Measurements from ENCODE around the gene PARP15.
"Not testable (repeated sequence)": the region's sequence is repeated elsewhere in the genome, so short reads cannot be mapped to it uniquely, and the experiment has no call there.

Gene PARP15

DNA sequence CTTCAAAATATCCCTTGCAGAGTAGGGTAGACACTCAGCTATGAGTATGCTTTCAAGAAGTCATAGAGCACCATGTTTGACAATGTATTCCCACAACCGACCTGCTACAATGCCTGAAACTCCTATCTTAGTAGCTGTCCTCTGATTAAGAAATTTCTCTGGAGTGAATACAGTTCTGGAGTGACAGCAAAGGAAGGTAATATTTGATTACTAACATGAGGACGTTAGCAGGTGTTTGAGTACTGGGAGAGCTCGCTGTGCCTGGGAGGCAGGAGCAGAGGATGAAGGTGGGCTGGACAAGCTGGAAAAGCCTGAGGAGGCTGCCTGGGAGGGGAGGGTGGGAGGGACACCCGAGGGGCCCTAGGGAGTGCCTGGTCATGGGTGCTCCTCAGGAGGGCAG, 42.9 kb downstream of the PARP15 start:
- no peak for DNase-seq

DNA sequence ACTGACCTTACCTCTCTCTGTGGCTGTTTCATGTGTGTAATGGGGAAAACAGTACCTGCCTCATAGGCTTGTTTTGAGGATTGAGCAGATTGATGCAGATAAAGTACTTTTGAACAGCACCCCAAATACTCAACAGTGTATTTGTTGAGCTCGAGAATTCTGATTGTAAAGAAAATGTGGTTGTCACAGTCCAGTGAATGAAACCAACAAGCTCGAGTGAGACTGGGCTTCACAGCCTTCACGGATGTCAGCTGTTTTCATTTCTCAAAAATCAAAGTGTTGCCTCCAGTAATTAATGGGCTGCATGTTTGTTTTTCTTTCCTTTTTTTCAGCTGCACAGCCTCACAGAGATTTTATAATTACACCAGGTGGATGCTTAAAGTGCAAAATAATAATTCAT, 43.7 kb downstream of the PARP15 start:
- no peak for DNase-seq

DNA sequence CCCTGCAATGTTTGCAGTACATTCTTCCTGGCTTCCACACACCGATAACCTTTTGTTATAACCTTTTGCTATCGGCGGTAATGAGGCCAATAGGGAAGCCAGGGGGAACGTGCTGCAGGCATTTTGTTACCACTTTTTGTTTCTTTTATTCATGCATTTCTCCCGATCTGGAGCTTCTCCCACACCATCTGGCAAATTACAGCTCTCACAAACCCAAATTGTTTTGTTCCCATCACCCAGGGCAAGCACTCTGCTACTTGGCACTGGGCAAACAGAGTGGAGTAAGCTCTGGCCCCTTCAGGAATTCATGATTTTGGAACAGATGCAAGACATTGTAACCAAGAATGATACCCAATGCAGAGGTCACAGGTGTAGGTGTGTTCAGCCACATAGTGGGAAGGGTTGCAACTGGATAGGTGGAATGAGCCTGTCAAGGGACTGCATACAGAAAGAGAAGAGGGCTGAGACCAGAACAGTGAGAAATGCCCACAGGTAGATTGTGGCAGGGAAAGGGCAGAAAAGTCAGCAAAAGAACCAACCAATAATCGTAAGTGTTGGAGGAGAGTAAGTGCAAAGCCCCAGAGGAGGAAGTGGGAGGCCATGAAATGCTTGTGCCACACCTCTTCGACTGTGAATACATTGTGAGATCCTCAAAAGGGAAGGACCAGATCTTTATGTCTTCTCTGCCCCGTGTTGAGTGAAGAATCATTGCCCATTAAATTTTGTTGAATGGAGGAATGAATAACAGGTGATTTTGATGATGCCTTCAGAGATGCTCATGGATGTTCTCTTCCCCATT, 45.8 kb downstream of the PARP15 start:
- DNase-seq: no peak

DNA sequence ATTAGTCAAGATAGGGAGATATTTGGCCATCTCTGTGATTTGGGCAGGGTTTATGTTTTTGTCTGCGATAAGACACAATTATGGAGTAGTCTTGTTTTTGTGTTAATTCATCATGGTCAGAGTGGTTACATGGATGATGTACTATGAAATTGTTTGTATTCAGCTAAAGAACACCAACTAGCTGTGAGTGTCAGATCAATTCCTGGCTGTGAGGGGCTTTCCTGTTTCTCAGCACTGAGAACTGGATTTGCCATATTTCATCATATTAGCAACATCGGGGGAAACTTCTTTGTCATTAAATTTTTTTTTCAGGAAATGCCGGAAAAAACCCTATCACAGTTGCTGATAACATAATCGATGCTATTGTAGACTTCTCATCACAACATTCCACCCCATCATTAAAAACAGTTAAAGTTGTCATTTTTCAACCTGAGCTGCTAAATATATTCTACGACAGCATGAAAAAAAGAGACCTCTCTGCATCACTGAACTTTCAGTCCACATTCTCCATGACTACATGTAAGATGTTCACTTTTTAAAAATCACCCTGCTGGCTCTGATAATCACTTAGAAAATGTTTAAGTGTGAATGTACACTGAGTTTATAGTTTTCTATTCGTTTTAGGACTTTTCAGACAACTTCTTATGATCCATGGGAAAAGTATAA, 49.2 kb downstream of the PARP15 start:
- no peak for DNase-seq

DNA sequence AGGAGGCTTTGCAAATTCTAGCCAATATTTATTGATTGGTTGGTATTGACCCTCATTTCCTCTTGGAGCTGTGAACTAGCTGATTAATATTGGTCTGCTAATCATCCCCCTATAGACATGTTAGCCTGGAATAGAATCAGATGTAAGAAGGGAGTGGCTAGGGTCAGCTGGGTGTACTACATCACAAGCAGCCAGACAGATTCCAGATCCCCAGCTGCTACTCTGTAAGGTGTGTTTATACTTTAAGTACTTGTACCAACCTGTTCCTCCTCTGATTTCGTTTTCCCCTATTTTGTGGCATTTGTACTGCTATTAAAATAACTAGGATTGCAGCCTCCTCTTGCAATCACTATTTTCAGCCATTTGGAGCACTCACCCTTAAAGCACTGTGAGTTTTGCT, 49.9 kb downstream of the PARP15 start:
- DNase-seq: no peak

DNA sequence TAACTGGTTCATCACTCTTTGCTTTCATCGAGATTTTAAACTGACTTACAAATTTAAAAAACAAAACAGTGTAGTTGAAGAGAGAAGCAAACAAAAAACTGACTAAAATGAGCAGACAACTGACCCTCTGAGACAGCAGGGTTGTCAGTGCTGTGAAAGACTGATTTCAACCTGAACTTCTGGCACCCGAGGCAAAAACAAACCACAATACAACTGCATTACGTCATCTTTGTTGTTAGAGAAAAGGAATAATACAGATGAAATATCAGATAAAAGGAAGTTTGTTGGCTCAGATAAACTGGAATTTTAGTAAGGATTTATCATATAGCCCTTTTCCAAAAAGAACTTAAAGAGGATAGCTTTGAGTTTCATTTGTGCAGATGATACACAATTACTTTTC, 51.1 kb downstream of the PARP15 start:
- no peak for DNase-seq

DNA sequence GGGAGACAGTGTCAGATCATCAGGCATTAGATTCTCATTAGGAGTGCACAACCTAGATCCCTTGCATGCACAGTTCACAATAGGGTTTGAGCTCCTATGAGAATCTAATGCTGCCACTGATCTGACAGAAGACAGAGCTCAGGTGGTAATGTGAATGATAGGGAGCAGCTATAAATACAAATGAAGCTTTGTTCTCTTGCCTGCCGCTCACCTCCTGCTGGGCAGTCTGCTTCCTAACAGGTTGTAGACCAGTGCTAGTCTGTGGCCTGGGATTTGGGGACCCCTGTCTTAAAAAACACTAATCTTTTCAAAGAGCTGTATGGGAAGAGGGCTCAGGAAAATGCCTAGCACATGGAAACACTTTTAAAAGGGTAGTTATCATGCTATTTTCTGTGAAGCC, 52.3 kb downstream of the PARP15 start:
- DNase-seq: no peak

DNA sequence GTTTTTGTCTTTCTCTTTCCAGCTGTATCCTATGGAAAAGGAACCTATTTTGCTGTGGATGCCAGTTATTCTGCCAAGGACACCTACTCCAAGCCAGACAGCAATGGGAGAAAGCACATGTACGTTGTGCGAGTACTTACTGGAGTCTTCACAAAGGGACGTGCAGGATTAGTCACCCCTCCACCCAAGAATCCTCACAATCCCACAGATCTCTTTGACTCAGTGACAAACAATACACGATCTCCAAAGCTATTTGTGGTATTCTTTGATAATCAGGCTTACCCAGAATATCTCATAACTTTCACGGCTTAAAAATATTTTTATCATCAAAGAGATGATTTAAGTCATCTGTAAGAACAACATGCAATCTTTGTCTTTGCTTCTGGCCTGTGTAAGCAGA, 58.3 kb downstream of the PARP15 start:
- DNase-seq: no peak

DNA sequence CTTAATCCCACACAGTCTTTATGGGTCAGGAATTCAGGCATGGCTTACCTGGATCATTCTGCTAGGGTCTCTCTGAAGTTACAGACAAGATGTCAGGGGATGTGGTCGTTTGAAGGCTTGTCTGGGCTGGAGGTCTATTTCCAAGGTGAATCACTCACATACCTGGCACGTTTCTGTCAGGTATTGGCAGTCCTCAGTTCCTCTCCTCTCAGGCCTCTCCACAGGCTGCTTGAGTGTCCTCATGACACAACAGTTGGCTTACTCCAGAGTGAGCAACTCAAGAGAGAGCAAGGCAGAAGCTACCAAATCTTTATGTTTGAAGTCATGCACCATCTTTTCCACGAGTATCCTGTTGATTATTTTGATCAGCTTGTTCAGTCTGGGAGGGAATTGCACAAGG, 59.2 kb downstream of the PARP15 start:
- no peak for DNase-seq

DNA sequence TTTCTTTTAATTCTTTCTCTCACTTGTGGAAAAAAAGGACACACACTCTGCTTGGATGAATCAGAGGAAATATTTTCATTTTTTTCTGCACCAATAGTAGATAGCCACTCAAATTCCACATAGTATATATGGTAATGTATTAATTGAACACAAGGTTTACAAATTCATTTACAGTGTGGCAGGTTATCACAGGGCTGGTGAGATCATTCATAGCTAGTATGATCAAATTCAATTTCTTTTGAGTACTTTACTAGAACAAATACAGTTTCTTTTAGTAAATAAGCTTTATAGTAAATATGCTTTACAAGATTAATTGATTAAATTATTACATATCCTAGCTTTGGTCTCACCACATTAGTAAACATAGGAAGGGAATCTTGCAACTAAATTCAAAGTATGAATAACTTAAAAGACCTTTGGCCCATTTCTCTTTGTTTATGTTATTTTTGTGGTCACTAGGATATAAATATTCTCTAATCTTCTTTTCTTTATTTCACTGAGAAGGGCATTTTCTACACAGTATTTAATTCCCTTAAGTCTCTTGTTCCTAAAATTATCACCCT, 63.1 kb downstream of the PARP15 start:
- no peak for DNase-seq

DNA sequence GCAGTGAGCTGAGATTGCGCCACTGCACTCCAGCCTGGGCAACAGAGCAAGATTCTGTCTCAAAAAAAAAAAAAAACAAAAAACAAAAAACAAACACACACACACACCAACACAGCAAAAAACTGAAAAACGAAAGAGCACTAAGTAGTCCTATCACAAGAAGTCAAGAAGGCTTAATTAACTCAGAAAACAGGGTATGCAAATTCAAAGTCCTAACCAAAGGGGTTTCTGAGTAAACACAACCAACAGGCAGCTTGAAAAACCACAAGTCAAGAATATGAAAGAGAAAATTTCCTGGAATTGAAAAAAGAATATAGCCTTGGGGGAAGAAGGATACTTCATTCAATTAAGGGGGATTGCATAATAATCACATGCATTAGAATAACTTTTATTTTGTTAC, 65.5 kb downstream of the PARP15 start:
- no peak for DNase-seq

DNA sequence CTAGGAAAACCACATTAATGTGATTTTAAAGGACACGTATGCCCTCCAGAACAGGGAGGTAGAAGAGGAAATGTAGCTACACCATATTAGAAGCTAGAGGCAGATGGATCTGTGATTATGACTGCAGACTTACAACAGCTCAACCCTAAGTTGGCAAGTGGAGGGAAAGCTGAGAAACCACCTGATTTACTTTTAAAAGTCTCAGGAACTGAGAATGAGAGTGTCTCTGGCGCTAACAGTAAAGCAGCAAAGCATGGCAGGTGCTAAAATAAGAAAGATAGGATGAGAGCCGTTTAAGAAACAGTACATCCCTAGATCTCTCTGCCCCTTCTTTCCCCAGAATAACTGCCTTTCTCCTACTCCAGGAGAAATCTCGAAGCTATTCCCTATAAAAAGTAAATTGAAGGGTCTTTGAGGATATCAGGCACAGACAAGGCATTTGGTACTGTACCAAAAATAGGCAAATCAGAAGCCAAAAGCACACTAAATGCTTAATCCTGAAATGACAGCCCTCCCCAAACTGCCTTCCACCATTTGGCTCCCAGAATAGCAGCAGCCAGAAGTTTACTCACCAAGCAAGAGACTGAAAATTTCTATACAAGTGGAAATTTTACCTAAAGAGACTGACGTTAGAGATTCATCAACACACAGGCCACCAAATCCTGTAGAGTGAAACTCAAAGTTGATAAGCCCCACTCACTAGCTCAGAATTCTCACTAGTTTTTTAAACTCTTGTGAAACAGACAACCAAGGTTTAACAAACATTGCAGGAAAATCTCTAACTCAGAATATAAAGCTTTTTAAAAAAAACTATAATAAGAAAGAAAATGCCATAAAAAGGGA, 68.9 kb downstream of the PARP15 start:
- no peak for DNase-seq

DNA sequence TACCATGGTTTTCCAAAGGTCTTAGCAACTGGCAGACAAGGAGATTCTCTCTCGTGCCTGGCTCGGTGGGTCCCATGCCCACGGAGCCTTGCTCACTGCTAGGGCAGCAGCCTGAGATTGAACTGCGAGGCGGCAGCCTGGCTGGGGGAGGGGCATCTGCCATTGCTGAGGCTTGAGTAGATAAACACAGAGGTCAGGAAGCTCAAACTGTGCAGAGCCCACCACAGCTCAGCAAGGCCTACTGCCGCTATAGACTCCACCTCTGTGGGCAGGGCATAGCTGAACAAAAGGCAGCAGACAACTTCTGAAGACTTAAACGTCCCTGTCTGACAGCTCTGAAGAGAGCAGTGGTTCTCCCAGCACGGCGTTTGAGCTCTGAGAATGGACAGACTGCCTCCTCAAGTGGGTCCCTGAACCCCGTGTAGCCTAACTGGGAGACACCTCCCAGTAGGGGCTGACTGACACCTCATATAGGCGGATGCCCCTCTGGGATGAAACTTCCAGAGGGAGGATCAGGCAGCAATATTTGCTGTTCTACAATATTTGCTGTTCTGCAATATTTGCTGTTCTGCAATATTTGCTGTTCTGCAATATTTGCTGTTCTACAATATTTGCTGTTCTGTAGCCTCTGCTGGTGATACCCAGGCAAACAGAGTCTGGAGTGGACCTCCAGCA, 73.9 kb downstream of the PARP15 start:
- not testable (repeated sequence) for DNase-seq

DNA sequence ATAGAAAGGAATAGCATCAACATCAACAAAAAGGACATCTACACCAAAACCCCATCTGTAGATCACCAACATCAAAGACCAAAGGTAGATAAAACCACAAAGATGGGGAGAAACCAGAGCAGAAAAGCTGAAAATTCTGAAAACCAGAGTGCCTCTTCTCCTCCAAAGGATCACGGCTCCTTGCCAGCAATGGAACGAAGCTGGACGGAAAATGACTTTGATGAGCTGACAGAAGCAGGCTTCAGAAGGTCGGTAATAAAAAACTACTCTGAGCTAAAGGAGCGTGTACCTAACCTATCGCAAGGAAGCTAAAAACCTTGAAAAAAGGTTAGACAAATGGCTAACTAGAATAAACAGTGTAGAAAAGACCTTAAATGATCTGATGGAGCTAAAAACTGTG, 74.5 kb downstream of the PARP15 start:
- DNase-seq: not testable (repeated sequence)

DNA sequence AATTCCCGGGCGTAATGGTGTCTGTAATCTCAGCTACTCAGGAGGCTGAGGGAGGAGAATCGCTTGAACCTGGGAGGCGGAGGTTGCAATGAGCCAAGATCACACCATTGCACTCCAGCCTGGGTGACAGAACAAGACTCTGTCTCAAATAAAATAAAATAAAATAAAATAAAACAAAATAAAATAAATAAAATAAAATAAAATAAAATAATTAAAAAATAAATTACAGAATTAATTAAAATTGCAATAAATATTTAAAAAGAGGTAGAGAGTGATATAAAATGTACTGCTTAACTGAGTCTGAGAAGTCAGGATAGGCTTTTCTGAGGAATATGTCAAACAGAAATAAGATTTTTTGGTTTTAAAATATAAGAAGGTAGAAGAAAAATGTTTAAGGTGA, 80.9 kb downstream of the PARP15 start:
- not testable (repeated sequence) for DNase-seq

DNA sequence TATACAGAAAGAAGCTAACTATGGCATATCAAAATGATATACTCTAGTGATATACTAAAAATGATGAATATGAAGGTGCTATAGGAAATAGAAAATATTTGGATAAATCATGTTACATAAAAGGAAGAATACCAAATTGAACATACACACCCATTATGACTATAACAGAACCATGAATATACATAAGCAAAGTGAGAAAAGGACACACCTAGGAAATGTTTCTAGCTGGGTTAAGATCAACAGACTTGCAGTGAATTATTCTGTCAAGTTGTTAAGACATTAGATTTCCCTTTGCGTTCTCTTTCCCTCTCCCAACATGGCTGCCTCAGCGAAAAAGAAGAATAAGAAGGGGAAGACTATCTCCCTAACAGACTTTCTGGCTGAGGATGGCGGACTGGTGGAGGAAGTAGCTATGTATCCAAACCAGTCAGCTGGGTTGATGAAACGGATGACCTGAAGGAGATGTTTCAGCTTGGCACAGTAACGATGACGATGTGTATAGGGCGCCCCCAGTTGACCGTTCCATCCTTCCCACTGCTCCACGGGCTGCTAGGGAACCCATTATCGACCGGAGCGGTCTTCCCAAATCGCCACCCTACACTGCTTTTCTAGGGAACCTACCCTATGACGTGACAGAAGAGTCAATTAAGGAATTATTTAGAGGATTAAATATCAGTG, 83.0 kb downstream of the PARP15 start:
- no peak for DNase-seq

DNA sequence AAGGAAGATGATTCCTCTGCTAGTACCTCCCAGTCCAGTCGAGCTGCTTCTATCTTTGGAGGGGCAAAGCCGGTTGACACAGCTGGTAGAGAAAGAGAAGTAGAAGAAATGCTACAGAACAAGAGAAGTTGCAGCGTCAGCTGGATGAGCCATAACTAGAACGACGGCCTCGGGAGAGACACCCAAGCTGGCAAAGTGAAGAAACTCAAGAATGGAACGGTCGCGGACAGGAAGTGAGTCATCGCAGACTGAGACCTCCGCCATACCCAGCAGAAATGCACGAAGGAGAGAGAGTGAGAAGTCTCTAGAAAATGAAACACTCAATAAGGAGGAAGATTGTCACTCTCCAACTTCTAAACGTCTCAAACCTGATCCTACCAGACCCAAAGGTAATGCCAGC, 84.2 kb downstream of the PARP15 start:
- no peak for DNase-seq

DNA sequence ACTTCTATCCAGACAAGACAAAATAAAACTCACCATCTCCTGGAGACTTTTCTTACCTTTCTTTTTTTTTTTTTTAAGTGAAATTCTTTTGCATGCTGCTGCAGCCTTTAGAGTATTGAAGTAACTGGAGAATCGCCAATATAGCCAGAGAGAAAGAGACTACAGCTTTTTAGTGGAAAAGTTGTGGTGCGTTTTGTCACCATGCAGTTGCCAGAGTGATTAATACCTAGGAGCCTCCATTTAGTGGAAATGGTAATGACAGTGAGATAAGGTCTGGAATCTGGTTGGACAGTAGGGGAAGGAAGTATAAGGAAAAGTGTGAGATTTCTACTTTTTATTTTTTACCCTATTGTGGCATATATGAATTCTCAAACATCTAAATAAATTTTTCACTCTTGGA, 85.1 kb downstream of the PARP15 start:
- no peak for DNase-seq

DNA sequence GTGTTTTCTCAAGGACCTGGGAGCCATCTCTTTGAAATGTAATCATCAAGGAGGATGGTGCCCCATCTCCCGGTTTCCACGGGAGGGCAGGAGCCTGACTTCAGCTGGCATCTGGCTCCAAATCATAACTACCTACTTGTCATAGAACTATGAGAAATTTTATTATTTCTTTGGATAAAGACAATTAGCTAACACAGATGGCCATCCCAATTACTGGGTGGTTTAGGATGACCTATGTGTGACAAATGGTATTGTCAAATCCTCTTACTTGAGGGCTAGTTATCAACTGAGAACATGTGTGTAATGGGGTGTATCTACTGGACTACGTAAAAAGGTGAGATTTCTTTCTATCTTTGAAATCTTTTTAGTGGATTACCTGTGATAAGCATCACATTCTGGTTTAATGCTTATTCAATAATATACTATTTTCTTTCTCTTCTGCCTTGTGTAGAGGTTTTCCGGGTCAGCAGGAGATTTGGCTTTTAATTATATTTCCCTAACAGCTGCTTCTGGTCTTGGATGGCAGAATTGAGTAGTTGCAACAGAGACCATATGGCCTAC, 87.9 kb downstream of the PARP15 start:
- DNase-seq: no peak

DNA sequence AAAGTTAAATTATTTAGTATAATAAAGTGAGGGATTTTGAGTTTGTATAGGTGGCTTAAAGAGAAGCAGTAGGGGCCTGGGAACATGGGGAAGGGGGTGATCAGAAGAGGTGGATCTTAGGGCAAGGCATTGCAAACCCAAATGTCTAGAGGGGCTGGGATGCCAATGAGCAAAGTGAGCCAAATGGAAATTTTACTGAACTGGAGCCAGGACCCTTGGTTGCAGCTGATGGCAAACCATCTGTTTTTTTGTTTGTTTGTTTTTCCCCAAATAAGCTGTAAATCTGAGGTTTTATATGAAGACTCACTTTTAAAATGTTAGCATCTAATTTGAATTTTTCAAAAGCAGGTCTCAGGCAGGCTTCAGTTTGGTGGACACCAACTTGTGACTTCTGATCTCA, 88.4 kb downstream of the PARP15 start:
- DNase-seq: no peak

DNA sequence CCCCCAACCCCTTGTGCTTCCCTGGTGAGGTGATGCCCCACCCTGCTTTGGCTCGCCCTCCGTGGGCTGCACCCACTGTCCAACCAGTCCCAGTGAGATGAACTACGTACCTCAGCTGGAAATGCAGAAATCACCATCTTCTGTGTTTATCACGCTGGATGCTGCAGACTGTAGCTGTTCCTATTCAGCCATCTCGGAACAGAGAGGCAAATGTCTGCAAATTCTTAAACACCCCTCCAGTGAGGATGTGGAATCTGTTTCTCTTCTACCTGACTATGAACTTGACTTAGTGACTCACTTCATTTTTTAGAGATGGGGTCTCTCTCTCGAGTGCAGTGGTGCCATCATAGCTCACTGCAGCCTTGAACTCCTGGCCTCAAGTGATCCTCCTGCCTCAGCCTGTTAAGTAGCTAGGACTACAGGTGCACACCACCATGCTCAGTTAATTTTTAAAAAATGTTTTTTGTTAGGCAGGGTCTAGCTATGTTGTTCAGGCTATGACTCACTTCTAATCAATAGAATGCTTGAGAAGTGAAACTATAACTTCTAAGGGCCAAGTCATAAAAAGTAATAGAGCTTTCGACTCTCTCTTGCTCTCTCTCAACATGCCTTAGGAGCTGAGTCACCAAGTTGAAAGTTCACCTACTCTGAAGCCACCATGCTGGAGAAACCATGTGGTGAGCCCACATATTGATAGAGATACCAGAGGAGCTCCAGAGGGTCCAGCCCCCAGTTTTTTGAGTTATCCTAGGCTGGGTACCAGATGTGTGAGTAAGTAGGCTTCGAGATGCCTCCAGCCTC, 91.7 kb downstream of the PARP15 start:
- DNase-seq: no peak

All from NK-92 treated with Interleukin-12 subunit alpha and Interleukin-12 subunit beta, amount 100 ng/mL, for 24 hours (cell line).